ENCODE data around the gene ZBTB43. TPM values are rescaled to one million over a fixed set of nuclear protein-coding genes. Genes with fewer than 3 reads are reported as not detected.
A peak's percentile ranks its signal among the peaks of the same experiment; 100 is the strongest.
"Not testable (repeated sequence)": the region's sequence is repeated elsewhere in the genome, so short reads cannot be mapped to it uniquely, and the experiment has no call there.

The ZBTB43 gene, protein sequence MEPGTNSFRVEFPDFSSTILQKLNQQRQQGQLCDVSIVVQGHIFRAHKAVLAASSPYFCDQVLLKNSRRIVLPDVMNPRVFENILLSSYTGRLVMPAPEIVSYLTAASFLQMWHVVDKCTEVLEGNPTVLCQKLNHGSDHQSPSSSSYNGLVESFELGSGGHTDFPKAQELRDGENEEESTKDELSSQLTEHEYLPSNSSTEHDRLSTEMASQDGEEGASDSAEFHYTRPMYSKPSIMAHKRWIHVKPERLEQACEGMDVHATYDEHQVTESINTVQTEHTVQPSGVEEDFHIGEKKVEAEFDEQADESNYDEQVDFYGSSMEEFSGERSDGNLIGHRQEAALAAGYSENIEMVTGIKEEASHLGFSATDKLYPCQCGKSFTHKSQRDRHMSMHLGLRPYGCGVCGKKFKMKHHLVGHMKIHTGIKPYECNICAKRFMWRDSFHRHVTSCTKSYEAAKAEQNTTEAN
- total RNA-seq: 12.7 and 16.6 TPM in 2 replicates

GRCh38 chr9:126804696-126805553 is at the start of gene ZBTB43:
ZBTB43 (plus strand) TSS chr9:126805040; CDS start chr9:126832510, 27,470 bp downstream.
- peak; percentile 88 for DNase-seq (ENCODE audit: low read depth)

GRCh38 chr9:126755317-126755875 is 49.4 kb upstream of the ZBTB43 start:
- no peak for DNase-seq (ENCODE audit: low read depth)

GRCh38 chr9:126756238-126756637 is 48.6 kb upstream of the ZBTB43 start:
- DNase-seq (ENCODE audit: low read depth): no peak

- no peak for DNase-seq (ENCODE audit: low read depth)
Observed at GRCh38 chr9:126756876-126757415, 47.9 kb upstream of the ZBTB43 start.

GRCh38 chr9:126758916-126759585 is 45.8 kb upstream of the ZBTB43 start:
- DNase-seq (ENCODE audit: low read depth): no peak

DNA sequence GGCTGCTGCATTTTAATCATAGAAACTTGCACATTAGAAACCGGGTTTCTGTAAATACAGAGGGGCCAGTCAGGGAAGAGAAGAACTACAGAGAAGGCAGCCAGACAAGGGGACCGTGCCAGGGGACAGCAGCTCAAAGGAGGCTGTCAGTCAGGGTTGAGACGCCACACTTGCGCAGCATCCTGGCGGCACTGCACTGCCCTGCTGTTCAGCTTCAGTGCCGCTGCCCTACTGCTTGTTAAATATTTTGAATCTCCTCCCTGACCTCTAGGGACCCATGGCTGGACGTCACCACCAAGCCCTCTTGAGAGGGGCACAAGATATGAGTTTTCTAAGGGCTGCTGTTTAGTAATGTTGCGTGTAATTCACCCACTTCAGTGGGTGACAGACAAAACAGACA is 43.6 kb upstream of the ZBTB43 start:
- DNase-seq (ENCODE audit: low read depth): no peak

DNA sequence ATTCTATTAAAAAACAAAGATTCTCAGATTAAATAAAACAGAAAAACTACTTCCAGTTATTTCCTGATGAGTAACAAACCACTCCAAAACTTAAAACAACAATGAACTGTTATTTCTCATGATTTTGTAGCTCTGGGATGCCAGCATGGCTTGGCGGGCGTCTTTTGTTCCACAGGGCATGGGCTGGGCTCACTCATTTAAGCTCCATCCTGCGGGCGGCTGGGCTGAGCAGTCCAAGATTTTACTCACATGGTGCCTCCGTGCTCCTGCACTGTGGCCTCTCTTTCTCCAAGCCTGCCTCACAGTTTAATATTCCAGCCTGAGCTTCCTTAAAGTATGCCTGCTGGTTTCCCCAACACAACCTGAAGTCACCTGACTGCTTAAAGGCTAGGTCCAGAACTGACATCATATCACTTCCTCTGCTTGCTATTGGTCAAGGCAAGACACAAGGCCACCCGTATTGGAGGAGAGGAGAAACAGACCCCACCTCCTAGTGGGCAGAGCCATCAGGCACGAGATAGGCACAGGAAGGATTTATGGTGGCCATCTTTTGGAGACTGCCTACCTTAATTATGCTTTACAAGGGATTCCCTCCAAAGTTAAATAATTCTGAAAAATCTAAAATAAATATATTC is 41.6 kb upstream of the ZBTB43 start:
- DNase-seq (ENCODE audit: low read depth): no peak

DNA sequence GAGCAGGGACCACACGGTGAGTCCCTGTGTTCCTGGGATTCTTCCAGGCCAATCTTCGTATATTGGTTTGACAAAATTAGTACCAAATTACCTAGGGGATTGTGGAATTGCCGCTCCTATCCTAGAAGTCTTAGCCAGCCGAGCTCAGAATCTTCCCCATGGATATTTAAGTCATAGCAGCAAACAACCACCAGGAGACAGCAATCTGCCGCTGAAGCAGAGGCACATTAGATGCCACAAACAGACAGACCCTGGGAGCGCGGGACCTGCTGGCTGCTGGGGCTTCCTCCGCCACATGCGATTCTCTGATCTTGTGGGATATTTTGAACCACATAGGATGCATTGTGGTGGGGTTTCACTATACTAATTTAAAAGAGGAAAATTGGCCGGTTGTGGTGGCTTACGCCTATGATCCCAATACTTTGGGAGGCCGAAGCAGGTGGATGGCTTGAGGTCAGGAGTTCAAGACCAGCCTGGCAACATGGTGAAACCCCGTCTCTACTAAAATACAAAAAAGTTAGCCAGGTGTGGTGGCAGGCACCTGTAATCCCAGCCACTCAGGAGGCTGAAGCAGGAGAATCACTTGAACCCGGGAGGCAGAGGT is 31.7 kb upstream of the ZBTB43 start:
- DNase-seq (ENCODE audit: low read depth): no peak

- no peak for DNase-seq (ENCODE audit: low read depth)
Observed at GRCh38 chr9:126775926-126776325, 28.9 kb upstream of the ZBTB43 start.

DNA sequence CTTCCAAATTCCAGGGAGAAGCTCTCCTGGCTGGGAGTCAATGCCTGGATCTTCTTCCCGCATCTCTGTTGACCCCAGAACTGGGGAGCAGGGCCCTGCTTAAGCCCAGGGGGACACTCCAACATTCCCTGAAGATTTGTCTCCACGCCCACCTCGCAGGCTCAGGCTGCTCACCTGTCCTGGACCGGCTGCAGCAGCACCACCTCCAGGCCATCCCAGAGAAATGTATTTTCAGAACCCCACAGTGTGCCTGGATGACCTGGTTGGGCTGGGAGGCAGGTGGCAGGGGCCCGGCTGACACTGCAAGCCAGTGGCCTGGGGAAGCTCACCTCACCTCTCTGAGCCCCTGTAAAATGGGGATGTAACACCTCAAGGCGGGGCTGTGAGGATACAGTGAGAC is 27.1 kb upstream of the ZBTB43 start:
- DNase-seq (ENCODE audit: low read depth): no peak

- DNase-seq (ENCODE audit: low read depth): no peak
Observed at GRCh38 chr9:126778141-126778540, 26.7 kb upstream of the ZBTB43 start.

DNA sequence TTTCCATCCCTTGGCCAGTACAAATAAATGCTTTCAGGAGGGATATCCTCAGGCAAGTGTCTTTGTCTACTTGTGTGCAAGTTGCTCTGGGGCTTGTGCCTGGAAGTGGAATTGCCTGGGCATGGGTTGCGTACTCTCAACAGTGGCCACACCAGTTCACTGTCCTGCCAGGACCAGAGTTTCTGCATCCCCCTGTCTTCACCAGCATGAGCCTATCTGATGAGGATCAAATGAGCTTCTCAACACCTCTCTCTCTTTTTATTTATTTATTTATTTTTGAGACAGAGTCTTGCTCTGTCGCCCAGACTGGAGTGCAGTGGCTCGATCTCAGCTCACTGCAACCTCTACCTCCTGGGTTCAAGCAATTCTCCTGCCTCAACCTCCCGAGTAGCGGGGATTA is 26.1 kb upstream of the ZBTB43 start:
- not testable (repeated sequence) for DNase-seq (ENCODE audit: low read depth)

DNA sequence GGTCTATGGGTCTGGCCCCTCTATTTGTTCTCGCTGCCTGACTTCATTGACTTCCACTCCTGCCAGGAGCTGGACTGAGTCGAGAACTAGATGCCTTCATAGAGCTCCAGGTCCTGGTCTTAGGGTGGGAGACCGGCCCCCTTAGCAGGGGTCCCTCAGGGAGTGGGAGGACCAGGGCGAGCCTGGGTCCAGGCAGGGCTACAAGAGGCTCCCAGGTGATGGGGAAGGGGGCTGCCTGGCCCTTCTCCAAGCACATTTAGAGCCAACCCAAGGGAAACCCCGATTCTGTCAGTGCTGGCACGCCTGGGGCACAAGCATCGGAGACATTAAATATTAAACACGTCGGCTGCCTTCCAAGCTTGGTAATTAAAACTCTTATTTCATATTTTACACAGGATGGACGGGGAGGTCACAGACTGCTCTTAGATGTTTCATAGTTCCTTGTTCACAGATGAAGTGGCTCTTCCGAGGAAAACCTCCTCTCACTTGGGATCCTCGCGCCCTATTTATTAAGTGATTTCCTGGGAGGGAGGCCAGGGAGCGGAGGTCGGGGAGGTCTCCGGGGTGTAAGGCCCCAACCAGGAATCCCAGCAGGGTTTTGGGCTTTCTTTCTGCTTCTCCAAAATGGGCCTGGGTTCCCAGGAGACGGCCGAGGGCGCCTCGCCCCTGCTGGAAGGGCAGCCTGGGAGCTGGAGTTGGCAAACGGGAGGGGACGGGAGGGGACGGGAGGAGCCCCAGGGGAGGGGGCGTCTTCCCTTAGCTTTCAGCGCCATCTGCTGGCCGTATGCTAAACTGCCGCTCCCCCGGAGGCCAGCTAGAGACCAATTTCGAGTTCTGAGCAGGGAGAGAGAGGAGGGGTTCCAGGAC is 23.4 kb upstream of the ZBTB43 start:
- peak; percentile 28 for DNase-seq (ENCODE audit: low read depth)

DNA sequence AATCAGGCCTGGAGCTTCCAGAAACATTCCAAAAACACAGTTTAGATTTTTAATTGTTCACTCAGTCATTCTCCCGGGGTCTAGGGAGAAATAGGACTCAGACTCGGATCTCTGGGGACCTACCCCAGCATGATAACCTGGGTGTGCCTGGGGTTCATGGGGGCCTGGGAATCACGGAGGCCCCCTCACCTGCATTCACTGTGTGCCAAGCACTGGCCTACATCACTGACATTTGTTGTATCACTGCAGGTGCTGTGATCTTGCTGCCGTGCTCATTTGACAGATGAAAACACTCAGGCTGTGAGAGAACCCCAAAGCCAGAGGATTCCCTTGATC is 22.8 kb upstream of the ZBTB43 start:
- DNase-seq (ENCODE audit: low read depth): no peak

DNA sequence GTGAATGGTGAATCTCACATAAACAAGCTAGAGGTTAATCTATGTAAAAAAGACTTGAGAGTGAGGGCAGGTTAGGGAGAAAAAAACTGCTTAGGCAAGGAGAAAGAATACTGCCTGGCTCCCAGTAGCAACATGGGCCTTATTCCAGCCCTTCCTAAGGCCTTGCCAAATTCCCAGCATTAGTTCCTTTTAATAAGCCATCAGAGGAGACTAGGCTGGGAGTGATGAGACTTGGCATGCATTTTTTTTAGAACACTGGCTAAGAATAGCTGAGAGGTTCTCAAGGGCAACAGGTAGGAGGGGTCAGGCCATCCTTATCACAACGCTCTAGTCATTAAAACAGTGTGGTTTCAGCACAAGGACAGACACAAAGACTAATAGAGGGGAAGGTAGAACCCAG is 20.9 kb upstream of the ZBTB43 start:
- no peak for DNase-seq (ENCODE audit: low read depth)

- no peak for DNase-seq (ENCODE audit: low read depth)
Observed at GRCh38 chr9:126784401-126784800, 20.4 kb upstream of the ZBTB43 start.

GRCh38 chr9:126784841-126785240 is 20.0 kb upstream of the ZBTB43 start:
- not testable (repeated sequence) for DNase-seq (ENCODE audit: low read depth)

GRCh38 chr9:126788046-126788445 is 16.8 kb upstream of the ZBTB43 start:
- DNase-seq (ENCODE audit: low read depth): no peak

GRCh38 chr9:126788634-126789349 is 16.0 kb upstream of the ZBTB43 start:
- DNase-seq (ENCODE audit: low read depth): peak; percentile 86
